Stimulated activated CD4-positive, alpha-beta T cell treated with anti-CD3 and anti-CD28 coated beads, Interleukin-1b, Interleukin-23, amount 100 ng/mL, for 48 hours (primary cell): ENCODE measurements around the gene RYR3.

Experiments
- DNase-seq: peaks from one replicate; pipeline ENCODE4 v3.0.0-alpha.2; 2020

The RYR3 gene

GRCh38 chr15:33310481-33311311 lies at the start of gene RYR3:
Gene RYR3 (plus strand): TSS chr15:33310967. CDS start chr15:33311046, 79 bp downstream.
- DNase-seq: no peak

- no peak for DNase-seq
Observed at GRCh38 chr15:33262306-33262705, 48.5 kb upstream of the RYR3 start.

GRCh38 chr15:33277689-33278088 lies 33.1 kb upstream of the RYR3 start:
- no peak for DNase-seq

- no peak for DNase-seq
Observed at GRCh38 chr15:33278816-33279612, 31.8 kb upstream of the RYR3 start.

- DNase-seq: no peak
Observed at GRCh38 chr15:33279613-33280205, 31.1 kb upstream of the RYR3 start.

- no peak for DNase-seq
Observed at GRCh38 chr15:33282226-33283020, 28.3 kb upstream of the RYR3 start.

- no peak for DNase-seq
Observed at GRCh38 chr15:33283576-33283975, 27.2 kb upstream of the RYR3 start.

- no peak for DNase-seq
Observed at GRCh38 chr15:33284336-33284735, 26.4 kb upstream of the RYR3 start.

GRCh38 chr15:33292717-33293307 lies 18.0 kb upstream of the RYR3 start:
- peak; percentile 43 for DNase-seq

GRCh38 chr15:33293713-33294334 lies 16.9 kb upstream of the RYR3 start:
- DNase-seq: no peak

- no peak for DNase-seq
Observed at GRCh38 chr15:33296050-33296449, 14.7 kb upstream of the RYR3 start.

GRCh38 chr15:33296856-33297255 lies 13.9 kb upstream of the RYR3 start:
- DNase-seq: no peak

- DNase-seq: no peak
Observed at GRCh38 chr15:33298631-33299030, 12.1 kb upstream of the RYR3 start.

GRCh38 chr15:33304924-33305323 lies 5.8 kb upstream of the RYR3 start:
- DNase-seq: no peak

GRCh38 chr15:33309602-33310276 lies 1.0 kb upstream of the RYR3 start:
- no peak for DNase-seq

- DNase-seq: no peak
Observed at GRCh38 chr15:33311312-33311971, 675 bp downstream of the RYR3 start.

- no peak for DNase-seq
Observed at GRCh38 chr15:33313491-33313890, 2.7 kb downstream of the RYR3 start.

GRCh38 chr15:33314069-33314468 lies 3.3 kb downstream of the RYR3 start:
- no peak for DNase-seq

GRCh38 chr15:33315044-33315443 lies 4.3 kb downstream of the RYR3 start:
- DNase-seq: no peak

GRCh38 chr15:33317896-33318295 lies 7.1 kb downstream of the RYR3 start:
- no peak for DNase-seq

GRCh38 chr15:33320017-33320416 lies 9.2 kb downstream of the RYR3 start:
- DNase-seq: no peak
